Neural cell (in vitro differentiated cells): Measurements from ENCODE around the gene HHLA2.

Experiments
- CTCF ChIP-seq: fragments of 450-650 bp; IDR thresholded peaks from 2 replicates; pipeline ENCODE4 v1.5.1; 2014; ENCODE audit warnings: antibody characterized with exemption, mild to moderate bottlenecking, moderate library complexity; ENCODE audit not compliant: poor library complexity, severe bottlenecking
- EP300 ChIP-seq: fragments of 450-650 bp; conservative IDR thresholded peaks from 2 replicates; pipeline ENCODE4 v1.6.1; 2014; ENCODE audit warnings: antibody characterized with exemption, mild to moderate bottlenecking, moderate library complexity; ENCODE audit not compliant: poor library complexity, severe bottlenecking
- EZH2 ChIP-seq: fragments of 200-600, 300-800 bp; shearing (Covaris generic), sonication (generic); IDR thresholded peaks from 2 replicates; pipeline ENCODE4 v1.6.1; 2014; ENCODE audit warnings: antibody characterized with exemption, low read length, borderline replicate concordance, mild to moderate bottlenecking; ENCODE audit not compliant: insufficient read depth, poor library complexity, severe bottlenecking
- MXI1 ChIP-seq: fragments of 450-650 bp; conservative IDR thresholded peaks from 2 replicates; pipeline ENCODE4 v1.6.1; 2014; ENCODE audit warnings: antibody characterized with exemption, mild to moderate bottlenecking; ENCODE audit not compliant: poor library complexity, severe bottlenecking
- POLR2AphosphoS5 ChIP-seq: IDR thresholded peaks from 2 replicates; pipeline ENCODE4 v1.6.1; 2012
- RAD21 ChIP-seq: fragments of 450-650 bp; conservative IDR thresholded peaks from 2 replicates; pipeline ENCODE4 v1.6.1; 2014; ENCODE audit warnings: antibody characterized with exemption, mild to moderate bottlenecking, moderate library complexity
- REST ChIP-seq: IDR thresholded peaks from 2 replicates; pipeline ENCODE4 v1.6.1; 2012; ENCODE audit warnings: borderline replicate concordance
- SMC3 ChIP-seq: fragments of 450-650 bp; conservative IDR thresholded peaks from 2 replicates; pipeline ENCODE4 v1.6.1; 2014; ENCODE audit warnings: antibody characterized with exemption, mild to moderate bottlenecking, moderate library complexity; ENCODE audit not compliant: poor library complexity
- TAF1 ChIP-seq: IDR thresholded peaks from 2 replicates; pipeline ENCODE4 v1.6.1; 2012; ENCODE audit warnings: low read depth

GRCh38 chr3:108338901-108339545, 42.7 kb downstream of the HHLA2 start:
- TF ChIP-seq CTCF: no peak
- no peak for TF ChIP-seq REST
- TF ChIP-seq EZH2: no peak
- TF ChIP-seq POLR2AphosphoS5: no peak
- no peak for TF ChIP-seq SMC3
- no peak for TF ChIP-seq EP300
- no peak for TF ChIP-seq RAD21
- TF ChIP-seq MXI1: no peak
- no peak for TF ChIP-seq TAF1
